Activated T-cell treated with anti-CD3 and anti-CD28 coated beads for 4 hours (primary cell): ENCODE measurements around the gene NTN1.
"Not testable (repeated sequence)": the region's sequence is repeated elsewhere in the genome, so short reads cannot be mapped to it uniquely, and the experiment has no call there.

Experiments used
- DNase-seq: peaks from one replicate; pipeline ENCODE4 v3.0.0-alpha.2; 2020

The NTN1 gene

GRCh38 chr17:9131371-9131770, 110.1 kb downstream of the NTN1 start:
- DNase-seq = no peak

DNA sequence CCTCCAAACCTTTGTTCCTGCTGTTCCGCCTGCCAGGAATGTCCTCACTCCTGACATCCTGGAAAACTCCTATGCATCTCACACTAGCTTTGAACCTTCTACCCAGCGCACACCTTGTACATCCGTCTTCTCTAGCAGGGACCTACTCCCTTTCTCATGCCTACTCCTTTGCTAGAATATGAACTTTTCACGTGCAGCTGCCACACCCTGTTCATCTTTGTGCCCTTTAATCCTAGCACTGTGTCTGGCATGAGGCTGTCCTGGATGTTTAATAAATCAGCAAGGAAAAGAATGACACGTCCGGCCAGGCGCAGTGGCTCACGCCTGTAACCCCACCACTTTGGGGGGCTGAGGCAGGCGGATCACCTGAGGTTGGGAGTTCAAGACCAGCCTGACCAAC, 111.0 kb downstream of the NTN1 start:
- DNase-seq = no peak

- DNase-seq = no peak
Observed at GRCh38 chr17:9132944-9133610, 111.8 kb downstream of the NTN1 start.

- no peak for DNase-seq
Observed at GRCh38 chr17:9138161-9138717, 116.9 kb downstream of the NTN1 start.

DNA sequence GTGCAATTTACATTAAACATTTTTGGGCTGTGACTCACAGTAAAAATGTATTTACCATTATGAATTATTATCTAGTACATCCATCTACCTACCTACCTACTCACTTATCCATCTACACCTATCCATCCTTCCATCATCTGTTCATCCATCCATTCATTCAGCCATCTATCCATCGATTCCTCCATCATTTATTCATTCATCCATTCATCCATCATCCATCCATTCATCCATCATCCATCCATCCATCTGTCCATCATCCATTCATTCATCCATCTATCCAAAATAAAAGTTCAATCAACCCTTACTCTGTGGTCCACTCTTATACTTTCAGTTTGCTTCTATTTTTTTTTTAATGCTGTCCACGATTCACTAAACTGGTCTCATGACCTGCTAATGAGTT, 118.4 kb downstream of the NTN1 start:
- DNase-seq = no peak

GRCh38 chr17:9140550-9141424, 119.5 kb downstream of the NTN1 start:
- DNase-seq = no peak

GRCh38 chr17:9141425-9141753, 120.1 kb downstream of the NTN1 start:
- DNase-seq = no peak

DNA sequence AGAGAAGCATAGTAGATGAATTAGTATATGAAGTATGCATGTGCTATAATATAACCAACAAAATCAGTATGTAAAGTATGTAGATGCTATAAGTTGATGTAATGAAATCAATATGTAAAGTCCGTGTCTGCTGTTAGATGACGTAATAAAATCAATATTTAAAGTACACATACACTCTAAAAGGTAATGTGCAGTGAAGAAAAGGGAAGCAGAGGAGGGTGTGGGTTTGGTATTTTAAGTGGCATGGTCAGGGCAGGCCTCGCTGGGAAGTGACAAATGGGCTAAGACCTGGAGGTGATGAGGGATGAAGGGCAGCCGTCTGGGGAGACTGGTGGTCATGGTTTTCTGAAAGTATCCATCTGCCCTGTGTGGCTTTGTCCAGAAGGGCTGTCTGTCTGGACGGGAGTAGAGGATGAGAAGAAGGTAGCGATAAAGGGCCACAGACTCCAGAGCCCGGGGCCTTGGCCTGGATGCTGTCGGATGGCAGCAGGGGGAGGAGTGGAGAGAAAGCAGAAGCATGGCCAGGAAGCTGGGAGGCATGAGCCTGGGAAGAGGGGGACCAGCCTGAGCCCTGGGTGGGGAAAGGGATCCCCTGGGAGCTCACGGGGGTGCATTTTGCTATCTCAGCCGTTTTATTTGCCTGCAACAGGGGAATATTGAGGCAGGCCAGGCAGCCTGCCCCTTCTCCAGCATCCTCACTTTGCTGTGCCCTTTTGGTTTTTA, 121.6 kb downstream of the NTN1 start:
- DNase-seq = no peak

DNA sequence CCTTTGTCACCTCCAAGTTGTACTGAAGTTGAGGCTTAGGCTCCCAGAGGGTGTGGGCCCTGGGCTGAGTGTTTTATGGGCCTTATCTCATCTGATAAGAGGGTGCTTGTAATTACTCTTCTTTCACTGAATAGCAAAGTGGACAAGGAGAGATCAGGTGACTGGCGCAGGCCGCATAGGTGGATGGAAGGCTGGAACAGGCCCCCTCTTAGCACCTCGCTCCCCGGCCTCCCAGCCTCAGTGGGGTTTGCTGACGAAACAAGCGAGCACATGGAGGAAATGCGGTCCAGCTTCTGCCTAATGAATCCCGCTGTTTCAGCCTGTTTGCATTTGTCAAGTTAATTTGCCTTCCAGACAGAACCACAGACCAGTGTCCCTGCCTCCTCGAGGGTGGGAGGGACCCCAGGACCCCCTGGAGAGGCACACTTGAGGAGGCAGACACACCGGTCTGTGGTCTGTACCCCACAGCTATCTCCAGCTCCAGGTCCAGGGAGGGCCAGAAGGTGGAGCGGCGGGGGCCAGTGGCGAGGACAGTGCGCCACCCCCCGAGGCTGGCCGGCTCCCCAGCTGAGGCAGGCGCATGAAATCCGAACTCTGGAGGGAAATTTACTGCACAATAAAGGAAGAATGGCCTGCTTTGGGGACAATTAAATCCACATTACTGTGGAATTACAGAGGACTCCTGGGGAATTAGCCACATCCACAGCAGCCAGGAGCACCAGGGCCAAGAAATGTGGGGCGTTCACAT, 123.4 kb downstream of the NTN1 start:
- DNase-seq = no peak

GRCh38 chr17:9146064-9146463, 124.8 kb downstream of the NTN1 start:
- no peak for DNase-seq

- no peak for DNase-seq
Observed at GRCh38 chr17:9148905-9149525, 127.7 kb downstream of the NTN1 start.

- DNase-seq = no peak
Observed at GRCh38 chr17:9150446-9151090, 129.3 kb downstream of the NTN1 start.

- no peak for DNase-seq
Observed at GRCh38 chr17:9151091-9151490, 129.8 kb downstream of the NTN1 start.

DNA sequence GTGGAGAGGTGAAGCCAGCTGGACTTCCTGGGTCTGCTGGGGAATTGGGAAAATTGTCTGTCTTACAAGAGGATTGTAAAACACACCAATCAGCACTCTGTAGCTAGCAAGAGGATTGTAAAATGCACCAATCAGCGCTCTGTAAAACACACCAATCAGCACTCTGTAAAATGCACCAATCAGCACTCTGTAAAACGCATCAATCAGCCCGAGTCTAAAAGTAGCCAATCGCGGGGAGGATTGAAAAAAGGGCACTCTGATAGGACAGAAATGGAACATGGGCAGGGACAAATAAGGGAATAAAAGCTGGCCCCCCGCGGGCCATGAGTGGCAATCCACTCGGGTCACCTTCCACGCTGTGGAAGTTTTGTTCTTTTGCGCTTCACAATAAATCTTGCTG, 130.4 kb downstream of the NTN1 start:
- not testable (repeated sequence) for DNase-seq

GRCh38 chr17:9158544-9159452, 137.5 kb downstream of the NTN1 start:
- no peak for DNase-seq

DNA sequence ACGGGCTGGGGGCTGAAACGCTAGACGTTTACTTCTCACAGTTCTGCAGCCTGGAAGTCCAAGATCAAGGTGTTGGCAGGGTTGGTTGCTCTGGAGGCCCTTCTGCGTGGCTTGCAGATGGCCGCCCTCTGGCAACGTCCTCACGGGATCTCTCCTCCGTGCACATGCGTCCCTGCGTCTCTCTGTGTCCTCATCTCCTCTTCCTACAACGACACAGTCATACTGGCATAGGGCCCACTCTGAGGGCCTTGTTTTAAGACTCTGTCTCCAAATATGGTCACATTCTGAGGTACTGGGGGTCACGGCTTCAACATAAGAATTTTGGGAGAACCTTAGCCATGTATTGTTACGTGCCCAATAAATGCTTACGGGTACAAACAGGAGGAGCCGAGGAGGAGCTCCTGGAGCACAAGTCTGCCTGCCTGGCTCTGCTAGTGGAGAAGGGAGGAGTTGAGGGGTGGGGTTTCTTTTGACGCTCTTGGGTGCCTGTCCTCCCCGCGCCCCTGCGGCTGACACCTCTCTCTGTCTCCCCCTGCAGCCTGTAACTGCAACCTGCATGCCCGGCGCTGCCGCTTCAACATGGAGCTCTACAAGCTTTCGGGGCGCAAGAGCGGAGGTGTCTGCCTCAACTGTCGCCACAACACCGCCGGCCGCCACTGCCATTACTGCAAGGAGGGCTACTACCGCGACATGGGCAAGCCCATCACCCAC, 141.1 kb downstream of the NTN1 start:
- no peak for DNase-seq

GRCh38 chr17:9166788-9167187, 145.5 kb downstream of the NTN1 start:
- DNase-seq = no peak

DNA sequence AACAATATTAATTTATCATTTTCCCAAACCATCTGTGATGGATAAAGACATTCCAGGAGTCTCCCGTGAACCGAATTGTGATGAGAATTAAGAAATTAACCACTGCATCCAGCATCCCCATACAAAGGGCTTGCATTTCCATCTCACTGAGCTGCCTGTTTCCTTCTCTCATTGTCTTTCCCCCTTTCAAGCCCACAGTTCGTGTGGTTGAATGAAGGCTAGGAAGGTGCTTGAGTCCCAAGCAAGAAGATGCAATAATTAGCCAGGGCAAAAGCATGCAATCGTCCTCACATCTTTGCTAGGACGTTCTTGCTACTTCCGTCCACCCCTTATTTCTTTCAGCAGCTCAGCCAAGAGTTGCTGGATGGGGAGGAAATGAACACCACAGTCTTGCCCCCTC, 146.1 kb downstream of the NTN1 start:
- DNase-seq = no peak

DNA sequence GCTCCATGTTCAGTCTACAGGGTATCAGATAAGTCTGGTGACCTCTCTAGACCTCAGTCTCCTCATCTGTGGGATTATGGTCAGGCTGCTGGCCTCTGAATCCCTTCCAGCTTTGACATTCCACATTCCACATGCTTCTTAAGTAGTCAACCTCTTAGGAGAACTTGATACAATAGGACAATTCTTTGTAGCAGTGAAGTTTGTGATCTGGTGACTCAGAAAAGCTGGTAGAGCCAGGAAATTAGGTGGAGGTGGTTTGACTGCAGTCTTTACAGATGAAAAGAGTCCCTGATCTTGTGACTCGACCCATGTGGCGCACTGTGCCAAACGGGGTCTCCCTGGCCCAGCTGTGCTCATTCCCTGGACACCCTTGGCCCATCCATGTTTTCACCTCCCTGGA, 147.8 kb downstream of the NTN1 start:
- DNase-seq = no peak

GRCh38 chr17:9170336-9170735, 149.0 kb downstream of the NTN1 start:
- DNase-seq = no peak
